Cardiac fibroblast (primary cell): Measurements from ENCODE around the gene NDUFB5.

Experiments
- DNase-seq, 2 donors: peaks; one replicate each; pipeline versions ENCODE4 v3.0.0 to v3.0.0-alpha.2; 2010; ENCODE audit warnings: low read depth in 2 of 2
- H3K4me3 ChIP-seq, 2 donors: replicated peaks in 1 of 2; 1 replicate in 1 of 2; 2 replicates in 1 of 2; pipeline ENCODE4 v1.5.1; 2011; ENCODE audit warnings: low read depth in 2 of 2, low read length in 2 of 2, mild to moderate bottlenecking in 2 of 2, moderate library complexity in 1 of 2
- TF ChIP-seq, protein P1 (sequence below): IDR thresholded peaks from one replicate; pipeline ENCODE4 v1.5.1; 2011; ENCODE audit warnings: low read depth, mild to moderate bottlenecking, low read length, inconsistent platforms

Gene NDUFB5

GRCh38 chr3:179604321-179605078 is at the start of gene NDUFB5, which contains the start of gene MRPL47:
TSS of gene NDUFB5 (plus strand) at chr3:179604794. CDS start at chr3:179604816, 22 bp downstream.
TSS of gene MRPL47 (minus strand) at chr3:179604638. CDS start at chr3:179604624, 14 bp downstream.
- TF ChIP-seq, protein P1, sequence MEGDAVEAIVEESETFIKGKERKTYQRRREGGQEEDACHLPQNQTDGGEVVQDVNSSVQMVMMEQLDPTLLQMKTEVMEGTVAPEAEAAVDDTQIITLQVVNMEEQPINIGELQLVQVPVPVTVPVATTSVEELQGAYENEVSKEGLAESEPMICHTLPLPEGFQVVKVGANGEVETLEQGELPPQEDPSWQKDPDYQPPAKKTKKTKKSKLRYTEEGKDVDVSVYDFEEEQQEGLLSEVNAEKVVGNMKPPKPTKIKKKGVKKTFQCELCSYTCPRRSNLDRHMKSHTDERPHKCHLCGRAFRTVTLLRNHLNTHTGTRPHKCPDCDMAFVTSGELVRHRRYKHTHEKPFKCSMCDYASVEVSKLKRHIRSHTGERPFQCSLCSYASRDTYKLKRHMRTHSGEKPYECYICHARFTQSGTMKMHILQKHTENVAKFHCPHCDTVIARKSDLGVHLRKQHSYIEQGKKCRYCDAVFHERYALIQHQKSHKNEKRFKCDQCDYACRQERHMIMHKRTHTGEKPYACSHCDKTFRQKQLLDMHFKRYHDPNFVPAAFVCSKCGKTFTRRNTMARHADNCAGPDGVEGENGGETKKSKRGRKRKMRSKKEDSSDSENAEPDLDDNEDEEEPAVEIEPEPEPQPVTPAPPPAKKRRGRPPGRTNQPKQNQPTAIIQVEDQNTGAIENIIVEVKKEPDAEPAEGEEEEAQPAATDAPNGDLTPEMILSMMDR, result no peak
- DNase-seq, result peak; percentile 97 to 98
- H3K4me3 ChIP-seq, result peak within 1 kb of the TSS; percentile 93 to 97

- TF ChIP-seq, protein P1, result peak; percentile 90
- peak; percentile 88 to 92 for DNase-seq
- H3K4me3 ChIP-seq, result no peak overlapping the region
These were observed 45.7 kb upstream of the NDUFB5 start for GRCh38 chr3:179558742-179559364.

GRCh38 chr3:179560791-179561190 is 43.8 kb upstream of the NDUFB5 start:
- no peak for DNase-seq
- TF ChIP-seq, protein P1, result no peak
- no peak overlapping the region for H3K4me3 ChIP-seq

- peak within 1 kb of the TSS; percentile 86 to 92 for H3K4me3 ChIP-seq
- DNase-seq, result peak; percentile 100
- TF ChIP-seq, protein P1, result no peak
These were observed 41.9 kb upstream of the NDUFB5 start, which contains the start of gene ACTL6A for GRCh38 chr3:179562591-179563270. TSS of gene ACTL6A (plus strand) at chr3:179562926. CDS start at chr3:179563093, 167 bp downstream.

DNA sequence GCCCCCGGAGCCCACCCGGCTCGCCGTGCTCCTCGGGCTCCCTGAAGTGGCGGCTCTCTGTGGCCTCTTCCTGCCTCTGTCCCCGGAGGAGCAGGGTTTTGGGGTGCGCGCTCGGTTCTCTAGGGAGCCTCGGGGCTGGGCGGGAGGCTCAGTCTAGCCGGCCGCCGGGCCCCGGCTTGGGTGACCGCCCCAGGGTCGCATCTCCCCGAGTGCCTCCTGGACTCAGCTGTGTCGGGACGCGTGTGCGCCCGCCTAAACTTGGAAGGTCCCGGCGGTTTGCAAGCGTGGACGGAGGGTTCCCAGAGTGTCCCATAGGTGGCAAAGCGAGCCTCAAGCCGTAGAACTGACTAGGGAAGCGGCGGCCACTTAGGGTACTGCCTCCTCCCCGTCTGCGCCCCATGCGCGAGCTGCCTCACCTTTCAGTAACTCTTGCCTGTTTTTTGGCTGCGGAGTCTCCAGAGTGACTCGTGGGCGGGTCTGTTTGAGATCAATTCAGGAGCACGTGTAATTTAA is 41.3 kb upstream of the NDUFB5 start:
- TF ChIP-seq, protein P1, result peak; percentile 64
- peak; percentile 73 to 77 for DNase-seq
- peak overlapping the region; percentile 86 to 92 for H3K4me3 ChIP-seq

DNA sequence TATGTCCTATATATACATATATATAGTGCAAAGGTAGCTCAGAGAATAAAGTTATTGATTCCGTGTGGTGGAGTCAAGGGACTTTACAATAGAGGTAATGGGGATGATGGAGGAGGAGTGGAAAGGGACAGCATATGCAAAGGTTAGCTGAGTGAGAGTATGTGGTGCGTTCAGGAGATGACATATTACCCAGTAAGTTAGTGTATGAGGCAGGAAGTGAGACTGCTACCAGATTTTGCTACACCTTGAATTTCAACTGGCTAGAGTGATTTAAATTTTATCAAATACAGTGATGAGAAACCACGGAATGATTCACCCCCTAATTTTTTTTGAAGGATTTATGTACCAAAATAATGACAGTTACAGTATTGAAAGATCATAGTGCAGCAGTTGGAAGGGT is 39.1 kb upstream of the NDUFB5 start:
- H3K4me3 ChIP-seq, result no peak overlapping the region
- no peak for DNase-seq
- TF ChIP-seq, protein P1, result no peak
